GM23248 (cell line): ENCODE measurements around the gene GLA. TPM values are rescaled to one million over a fixed set of nuclear protein-coding genes. Genes with fewer than 3 reads are reported as not detected.
A peak's percentile ranks its signal among the peaks of the same experiment; 100 is the strongest.

Experiments used
- DNase-seq: peaks from one replicate; pipeline ENCODE4 v3.0.0-alpha.2; 2015
- H2AFZ ChIP-seq: fragments of 200-600 bp; sonication (generic); 2 replicates; pipeline ENCODE4 v1.6.1; 2016; ENCODE audit warnings: antibody characterized with exemption
- H3F3A ChIP-seq: fragments of 200-600 bp; sonication (generic); 2 replicates; pipeline ENCODE4 v1.6.1; 2016; ENCODE audit warnings: mild to moderate bottlenecking, antibody characterized with exemption, mixed run types; ENCODE audit not compliant: insufficient read depth
- H3K27ac ChIP-seq: fragments of 200-600 bp; sonication (generic); 2 replicates; pipeline ENCODE4 v1.5.1; 2016; ENCODE audit warnings: mild to moderate bottlenecking
- H3K27me3 ChIP-seq: fragments of 200-600 bp; sonication (generic); replicated peaks from 2 replicates; pipeline ENCODE4 v1.6.1; 2016; ENCODE audit warnings: mild to moderate bottlenecking; ENCODE audit not compliant: insufficient read depth
- H3K36me3 ChIP-seq: fragments of 200-600 bp; sonication (generic); 2 replicates; pipeline ENCODE4 v1.6.1; 2016; ENCODE audit warnings: low read depth, mild to moderate bottlenecking
- H3K4me1 ChIP-seq: fragments of 200-600 bp; sonication (generic); 2 replicates; pipeline ENCODE4 v1.6.1; 2016; ENCODE audit warnings: mild to moderate bottlenecking; ENCODE audit not compliant: insufficient read depth
- H3K4me2 ChIP-seq: fragments of 200-600 bp; sonication (generic); one replicate; pipeline ENCODE4 v1.6.1; 2016; ENCODE audit warnings: mild to moderate bottlenecking; ENCODE audit not compliant: unreplicated experiment
- H3K4me3 ChIP-seq: fragments of 200-600 bp; sonication (generic); 2 replicates; pipeline ENCODE4 v1.5.1; 2016; ENCODE audit warnings: mild to moderate bottlenecking
- H3K79me2 ChIP-seq: fragments of 200-600 bp; sonication (generic); 2 replicates; pipeline ENCODE4 v1.6.1; 2016; ENCODE audit warnings: mild to moderate bottlenecking; ENCODE audit not compliant: insufficient read depth
- H3K9ac ChIP-seq: fragments of 200-600 bp; sonication (generic); 2 replicates; pipeline ENCODE4 v1.6.1; 2016; ENCODE audit warnings: mild to moderate bottlenecking
- H3K9me2 ChIP-seq: fragments of 200-600 bp; sonication (generic); 2 replicates; pipeline ENCODE4 v1.6.1; 2016; ENCODE audit warnings: mixed run types, mild to moderate bottlenecking, moderate library complexity; ENCODE audit not compliant: insufficient read depth
- H3K9me3 ChIP-seq: fragments of 200-600 bp; sonication (generic); one replicate; pipeline ENCODE4 v1.6.1; 2017; ENCODE audit warnings: low read depth
- H4K20me1 ChIP-seq: fragments of 200-600 bp; sonication (generic); 2 replicates; pipeline ENCODE4 v1.6.0; 2016; ENCODE audit not compliant: insufficient read depth
- EZH2 ChIP-seq: fragments of 200-600 bp; sonication (generic); IDR thresholded peaks from 2 replicates; pipeline ENCODE4 v1.6.1; 2018; ENCODE audit warnings: antibody characterized with exemption, mild to moderate bottlenecking; ENCODE audit not compliant: insufficient read depth, poor library complexity, severe bottlenecking
- EZH2phosphoT487 ChIP-seq: fragments of 200-600 bp; sonication (generic); IDR thresholded peaks from 2 replicates; pipeline ENCODE4 v1.6.1; 2018; ENCODE audit warnings: antibody characterized with exemption, moderate library complexity, mild to moderate bottlenecking, low read depth; ENCODE audit not compliant: insufficient read depth
- WGBS, 2 experiments: methylation state at CpG; one replicate each; pipeline ENCODE4 v1.1.6; 2015 to 2017; ENCODE audit warnings: low lambda C conversion rate in 2 of 2, low coverage in 1 of 2; ENCODE audit errors: missing lambda C conversion rate in 2 of 2; 5-methylcytosine and 5-hydroxymethylcytosine counted together
- in situ Hi-C: fragments of 300-500 bp; cut with MboI; formaldehyde crosslinking; loops from 2 replicates; pipeline ENCODE4 v1.15.0; 2020
- polyA plus RNA-seq: library from polyadenylated mRNA; unstranded; fragments of >200 nt; fragmentation: Nextera tagmentation; extraction: Ambion mirVana; gene quantifications from 2 replicates; pipeline ENCODE4 v1.2.1, GENCODE V29; 2016
- total RNA-seq: library from RNA; depleted of rRNA; stranded (reverse); fragments of >200 nt; shearing (Covaris generic); gene quantifications from 2 replicates; pipeline ENCODE4 v1.2.3, GENCODE V29; 2014

Gene GLA
- total and polyA plus RNA-seq, 2 experiments from 2014 or later, result 20.4 to 36.6 TPM

- H3K79me2 ChIP-seq, result peaks cover 30% of the 10 kb centered on the region
- H3K4me2 ChIP-seq, result no peak overlapping the region
- in situ Hi-C loops, result no loop called here
- H2AFZ ChIP-seq, result no peak overlapping the region
- H3K9ac ChIP-seq, result no peak overlapping the region
- H3F3A ChIP-seq, result peaks cover 58% of the 10 kb centered on the region
- H4K20me1 ChIP-seq, result no peaks in the 10 kb centered on the region
- no peak for TF ChIP-seq EZH2
- TF ChIP-seq EZH2phosphoT487, result no peak
- no peaks in the 10 kb centered on the region for H3K9me2 ChIP-seq
- no peaks in the 10 kb centered on the region for H3K9me3 ChIP-seq
- no peak for DNase-seq
- 0 out of 2 replicates have a peak overlapping the region, but pooled peaks have one; percentile 85 for H3K4me3 ChIP-seq
- peaks cover 13% of the 10 kb centered on the region; the same call in 1 of the 2 replicates for H3K4me1 ChIP-seq
- 90% methylated on average over 11 of the region's 11 CpGs for WGBS, 2 experiments
- H3K27me3 ChIP-seq, result no peaks in the 10 kb centered on the region
- H3K36me3 ChIP-seq, result peaks cover 13% of the 10 kb centered on the region
- H3K27ac ChIP-seq, result peak overlapping the region; percentile 15; the same call in 1 of the 2 replicates
Measured at GRCh38 chrX:101393530-101394305, 14.0 kb downstream of the GLA start.

- no peaks in the 10 kb centered on the region for H3K9me2 ChIP-seq
- H3F3A ChIP-seq, result peaks cover 53% of the 10 kb centered on the region
- no peaks in the 10 kb centered on the region for H3K9me3 ChIP-seq
- H3K36me3 ChIP-seq, result peaks cover 13% of the 10 kb centered on the region
- peak overlapping the region; percentile 85 for H3K4me3 ChIP-seq
- H3K27ac ChIP-seq, result peak overlapping the region; percentile 73
- peak overlapping the region; percentile 94 for H3K9ac ChIP-seq
- H4K20me1 ChIP-seq, result no peaks in the 10 kb centered on the region
- DNase-seq, result no peak
- WGBS, 2 experiments, result 29 to 37% methylated on average over 5 to 6 of the region's 6 CpGs
- H3K27me3 ChIP-seq, result no peaks in the 10 kb centered on the region
- TF ChIP-seq EZH2phosphoT487 (no peak), EZH2 (no peak)
- H3K79me2 ChIP-seq, result peaks cover 30% of the 10 kb centered on the region
- peak overlapping the region; percentile 92 for H3K4me2 ChIP-seq
- H3K4me1 ChIP-seq, result peaks cover 13% of the 10 kb centered on the region; the same call in 1 of the 2 replicates
- no peak overlapping the region for H2AFZ ChIP-seq
- in situ Hi-C loops, result no loop called here
Measured at GRCh38 chrX:101391831-101392230, 15.9 kb downstream of the GLA start.

- H3K9me3 ChIP-seq, result no peaks in the 10 kb centered on the region
- H3K36me3 ChIP-seq, result peaks cover 13% of the 10 kb centered on the region
- H3K4me3 ChIP-seq, result peak within 1 kb of the TSS; percentile 85
- no peaks in the 10 kb centered on the region for H4K20me1 ChIP-seq
- no peaks in the 10 kb centered on the region for H3K27me3 ChIP-seq
- WGBS, 2 experiments, result 0 to 3% methylated on average over 26 to 40 of the region's 47 CpGs
- H3K27ac ChIP-seq, result peak within 1 kb of the TSS; percentile 73
- peak; percentile 92 for DNase-seq
- H3K79me2 ChIP-seq, result peaks cover 30% of the 10 kb centered on the region
- TF ChIP-seq EZH2, result no peak
- no peak for TF ChIP-seq EZH2phosphoT487
- peak within 1 kb of the TSS; percentile 99 for H2AFZ ChIP-seq
- H3K9ac ChIP-seq, result peak within 1 kb of the TSS; percentile 94
- H3K4me1 ChIP-seq, result peaks cover 13% of the 10 kb centered on the region; the same call in 1 of the 2 replicates
- H3K4me2 ChIP-seq, result peak within 1 kb of the TSS; percentile 93
- in situ Hi-C loops, result no loop called here
- H3K9me2 ChIP-seq, result no peaks in the 10 kb centered on the region
- peaks cover 43% of the 10 kb centered on the region for H3F3A ChIP-seq
Measured at GRCh38 chrX:101390664-101391525, 16.8 kb downstream of the GLA start, which contains the start of gene RPL36A. RPL36A (plus strand) TSS chrX:101391011; CDS start chrX:101391044, 33 bp downstream.

DNA sequence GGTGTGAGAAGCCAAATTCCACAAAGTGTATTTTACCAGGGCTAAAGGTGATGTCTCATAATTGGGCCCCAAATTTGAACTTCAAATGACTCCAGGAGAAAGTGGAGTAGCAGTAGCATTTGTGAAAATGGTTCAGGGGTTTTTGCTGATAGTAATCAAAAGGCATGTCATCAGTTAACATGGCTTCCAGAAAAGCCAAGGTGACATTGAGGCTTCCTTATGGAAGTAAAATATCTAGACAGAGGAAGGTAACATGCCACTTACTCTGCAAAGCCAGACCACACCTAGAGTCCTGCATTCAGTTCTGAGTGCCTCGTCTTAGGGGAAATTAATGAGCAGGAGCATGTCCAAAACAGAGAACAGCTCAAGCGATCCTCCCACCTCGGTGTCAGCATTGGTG is 19.1 kb downstream of the GLA start:
- no peak for DNase-seq
- WGBS, 2 experiments, result 60 to 73% methylated on average over 3 of the region's 3 CpGs

More for the DNA sequence above, 19.1 kb downstream of the GLA start:
- no peaks in the 10 kb centered on the region for H3K9me2 ChIP-seq
- H3K27ac ChIP-seq, result no peak overlapping the region
- no peak overlapping the region for H2AFZ ChIP-seq
- no peak overlapping the region for H3K4me2 ChIP-seq
- H3K9ac ChIP-seq, result no peak overlapping the region
- no peaks in the 10 kb centered on the region for H3K27me3 ChIP-seq
- no peak overlapping the region for H3K4me3 ChIP-seq
- TF ChIP-seq EZH2 (no peak), EZH2phosphoT487 (no peak)
- H3K4me1 ChIP-seq, result peaks cover 13% of the 10 kb centered on the region; the same call in 1 of the 2 replicates
- H3F3A ChIP-seq, result peaks cover 24% of the 10 kb centered on the region
- H3K79me2 ChIP-seq, result peaks cover 26% of the 10 kb centered on the region
- in situ Hi-C loops, result no loop called here
- no peaks in the 10 kb centered on the region for H3K9me3 ChIP-seq
- peaks cover 10% of the 10 kb centered on the region; the same call in 1 of the 2 replicates for H3K36me3 ChIP-seq
- no peaks in the 10 kb centered on the region for H4K20me1 ChIP-seq
